HepG2 (cell line): ENCODE data around the gene BRMS1. TPM values are rescaled to one million over a fixed set of nuclear protein-coding genes. Genes with fewer than 3 reads are reported as not detected.

Experiments
- ATAC-seq: fragments of 200-7000 bp; cut with Tn5 transposase; 3 replicates; pipeline ENCODE4 v1.9.1; 2020; ENCODE audit warnings: mild to moderate bottlenecking, moderate library complexity
- BruUV-seq: library from RNA; stranded (reverse); fragments of 400-500 nt; replicated peaks from 2 replicates; lab custom pipeline; 2021; lab: Mats Ljungman, UMichigan
- CTCF ChIA-PET: fragments of 300-600 bp; formaldehyde crosslinking; extraction: SDS; loops from one replicate; lab custom pipeline; 2021; ENCODE audit warnings: low total read pairs, inconsistent platforms, low intra/inter-chr PET ratio; lab: Yijun Ruan, JAX
- POLR2A ChIA-PET: fragments of 350-600 bp; sonication (Branson Sonifier 250); formaldehyde crosslinking; loops from one replicate; lab custom pipeline; 2020; ENCODE audit warnings: antibody characterized with exemption, inconsistent platforms; lab: Yijun Ruan, JAX
- DNase-seq: peaks from one replicate; pipeline ENCODE4 v3.0.0-alpha.2; 2015; ENCODE audit warnings: low spot score
- FAIRE-seq: peaks from 3 replicates; lab custom pipeline; 2011; peaks lifted over from hg19 to GRCh38; lab: Jason Lieb, UNC
- H2AFZ ChIP-seq: one replicate; pipeline ENCODE4 v1.6.1; 2011; ENCODE audit warnings: low read length, inconsistent platforms
- H3K27ac ChIP-seq: fragments of 300-600 bp; 3 replicates; pipeline ENCODE4 v1.8.0; 2011; ENCODE audit warnings: mixed run types, mild to moderate bottlenecking, mixed read lengths, low read length, inconsistent platforms; ENCODE audit not compliant: insufficient read depth; ENCODE audit errors: extremely low read length
- H3K27me3 ChIP-seq, 2 experiments: fragments of 200-600 bp in 1 of 2; 2 replicates in 1 of 2; 3 replicates in 1 of 2; pipeline versions ENCODE4 v1.6.0 to v1.8.0; 2011; ENCODE audit warnings: low read length in 2 of 2, mild to moderate bottlenecking in 2 of 2, moderate library complexity in 2 of 2, inconsistent platforms in 1 of 2; ENCODE audit not compliant: insufficient read depth in 2 of 2, control insufficient read depth in 1 of 2
- H3K36me3 ChIP-seq, 2 experiments: fragments of 200-600 bp in 1 of 2; replicated peaks in 1 of 2; 2 replicates in 1 of 2; 3 replicates in 1 of 2; pipeline versions ENCODE4 v1.5.1 to v1.8.0; 2011; ENCODE audit warnings: low read length in 2 of 2, inconsistent platforms in 1 of 2; ENCODE audit not compliant: insufficient read depth in 2 of 2, control insufficient read depth in 1 of 2
- H3K4me1 ChIP-seq: 2 replicates; pipeline ENCODE4 v1.5.1; 2012; ENCODE audit warnings: low read length, inconsistent platforms; ENCODE audit not compliant: insufficient read depth
- H3K4me2 ChIP-seq: 2 replicates; pipeline ENCODE4 v1.6.0; 2011; ENCODE audit warnings: low read depth, low read length, inconsistent platforms
- H3K4me3 ChIP-seq, 3 experiments: fragments of 200-600 bp in 1 of 3; sonication (generic), shearing (Covaris generic) in 1 of 3; replicated peaks in 1 of 3; 2 replicates each; pipeline ENCODE4 v1.5.1; 2011 to 2016; ENCODE audit warnings: low read length in 3 of 3, inconsistent platforms in 2 of 3, low read depth in 2 of 3, mild to moderate bottlenecking in 2 of 3, control low read depth in 1 of 3, mixed read lengths in 1 of 3; ENCODE audit not compliant: insufficient read depth in 1 of 3
- H3K79me2 ChIP-seq: one replicate; pipeline ENCODE4 v1.6.1; 2011; ENCODE audit warnings: low read length, inconsistent platforms; ENCODE audit not compliant: insufficient read depth
- H3K9ac ChIP-seq: 2 replicates; pipeline ENCODE4 v1.6.0; 2011; ENCODE audit warnings: mild to moderate bottlenecking, low read depth, low read length, inconsistent platforms; ENCODE audit not compliant: insufficient read depth
- H3K9me3 ChIP-seq: 2 replicates; pipeline ENCODE4 v1.5.1; 2012; ENCODE audit warnings: mild to moderate bottlenecking, low read length
- H4K20me1 ChIP-seq: 2 replicates; pipeline ENCODE4 v1.6.0; 2011; ENCODE audit warnings: inconsistent platforms, mild to moderate bottlenecking, low read length, moderate library complexity; ENCODE audit not compliant: insufficient read depth
- AGO1 ChIP-seq: fragments of 200-400 bp; formaldehyde crosslinking; IDR thresholded peaks from 2 replicates; pipeline ENCODE4 v1.6.1; 2017; ENCODE audit warnings: mild to moderate bottlenecking, low read depth, low read length, moderate library complexity; ENCODE audit not compliant: poor library complexity, severe bottlenecking
- AGO2 ChIP-seq: fragments of 200-400 bp; formaldehyde crosslinking; optimal IDR thresholded peaks from 2 replicates; pipeline ENCODE3; 2017; ENCODE audit warnings: mild to moderate bottlenecking, low read depth, low read length, moderate library complexity
- MIXL1 ChIP-seq: IDR thresholded peaks from 2 replicates; pipeline ENCODE4 v1.6.1; 2016
- PAF1 ChIP-seq: IDR thresholded peaks from 2 replicates; pipeline ENCODE4 v1.6.1; 2016; ENCODE audit warnings: missing genetic modification reagents, missing compliant biosample characterization
- POLR2AphosphoS5 ChIP-seq: IDR thresholded peaks from 2 replicates; pipeline ENCODE4 v1.6.1; 2012; ENCODE audit warnings: low read depth, low read length
- POLR2G ChIP-seq: fragments of 200-400 bp; formaldehyde crosslinking; IDR thresholded peaks from 2 replicates; pipeline ENCODE4 v1.6.1; 2018; ENCODE audit warnings: mild to moderate bottlenecking, low read depth, low read length, moderate library complexity
- SOX6 ChIP-seq, 2 experiments: fragments of 450-650 bp in 1 of 2; sonication (generic) in 1 of 2; formaldehyde crosslinking in 1 of 2; IDR thresholded peaks; 2 replicates each; pipeline versions ENCODE4 v1.4.0 to v1.6.1; 2017 to 2020; ENCODE audit warnings: antibody characterized with exemption in 1 of 2, mild to moderate bottlenecking in 1 of 2, missing genetic modification reagents in 1 of 2
- ZC3H13 ChIP-seq: sonication (generic); formaldehyde crosslinking; IDR thresholded peaks from 2 replicates; pipeline ENCODE4 v1.8.1; 2023; ENCODE audit warnings: mild to moderate bottlenecking, missing genetic modification reagents, moderate library complexity
- ZNF660 ChIP-seq: sonication (generic); formaldehyde crosslinking; IDR thresholded peaks from 2 replicates; pipeline ENCODE4 v1.5.1; 2020; ENCODE audit warnings: mild to moderate bottlenecking, low read depth, missing genetic modification reagents, borderline replicate concordance
- ZNF792 ChIP-seq: IDR thresholded peaks from 2 replicates; pipeline ENCODE4 v1.6.1; 2016
- WGBS: methylation state at CpG from one replicate; pipeline ENCODE4 v1.1.6; 2017; ENCODE audit warnings: low lambda C conversion rate; 5-methylcytosine and 5-hydroxymethylcytosine counted together
- in situ Hi-C: cut with HindIII; loops from 2 replicates; pipeline ENCODE4 v1.10.0; 2017; ENCODE audit warnings: low pct_unique_long_range_greater_than_20kb; ENCODE audit not compliant: extremely low pct_ligation_motif_present
- intact Hi-C: fragments of 100-400 bp; cut with micrococcal nuclease; formaldehyde crosslinking; loops from one replicate; pipeline ENCODE4 v1.10.0; 2022; ENCODE audit not compliant: unreplicated experiment
- polyA plus RNA-seq, 8 experiments: library from polyadenylated mRNA; depleted of rRNA in 3 of 8; stranded (reverse) in 7 of 8; unstranded in 1 of 8; fragments of >200 nt; fragmentation: Illumina TruSeq in 4 of 8; extraction: Trizol in 4 of 8; gene quantifications; 2 replicates each; pipeline versions ENCODE4 v1.2.1 to v1.2.3, GENCODE V29; 2011 to 2016; ENCODE audit warnings: low read depth in 4 of 8, missing spikeins in 1 of 8, mixed read lengths in 1 of 8; ENCODE audit not compliant: insufficient read depth in 1 of 8
- total RNA-seq, 5 experiments: library from RNA; depleted of rRNA; stranded (reverse); fragments of >200 nt; fragmentation: Illumina TruSeq; extraction: Trizol; gene quantifications; 2 replicates each; pipeline ENCODE4 v1.2.3, GENCODE V29; 2016; ENCODE audit warnings: low read depth in 1 of 5
- TF ChIP-seq, protein P1 (sequence below): sonication (generic); formaldehyde crosslinking; IDR thresholded peaks from 2 replicates; pipeline ENCODE4 v1.5.0; 2020; ENCODE audit warnings: mild to moderate bottlenecking, missing genetic modification reagents, borderline replicate concordance
- TF ChIP-seq, protein P2 (sequence below): sonication (generic); formaldehyde crosslinking; IDR thresholded peaks from 2 replicates; pipeline ENCODE4 v1.4.0; 2020; ENCODE audit warnings: low read depth, mild to moderate bottlenecking, missing genetic modification reagents

The BRMS1 gene
- total and polyA plus RNA-seq, 2 of the 13 experiments (the other 11 are each of a cell fraction or from before 2014, with no cell fraction given) = 15.8 to 55.7 TPM

DNA sequence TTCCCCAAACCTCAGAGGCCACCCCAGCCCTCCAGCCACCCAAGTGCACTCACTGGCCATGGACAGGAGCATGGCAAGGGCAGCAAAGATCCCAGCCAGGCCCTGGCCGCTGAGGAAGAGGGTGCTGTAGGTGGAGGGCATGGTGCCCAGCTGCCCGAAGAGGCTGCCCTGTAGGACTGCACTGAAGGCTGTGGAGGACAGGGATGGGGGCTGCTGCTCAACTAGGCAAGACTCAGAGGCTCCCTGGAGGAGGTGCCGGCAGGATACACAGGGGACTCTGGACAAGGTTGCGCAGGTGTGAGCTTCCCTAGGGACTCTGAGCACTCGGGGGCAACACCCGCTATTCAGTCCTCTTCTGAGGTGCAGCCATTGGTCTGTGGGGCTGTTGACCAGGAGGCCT is 23.6 kb upstream of the BRMS1 start:
- FAIRE-seq (no peak), DNase-seq (no peak), ATAC-seq (peak; percentile 4)
- intact Hi-C loops = no loop called here
- H3K79me2 ChIP-seq = no peaks in the 10 kb centered on the region
- H4K20me1 ChIP-seq = no peaks in the 10 kb centered on the region; the same call in 1 of the 2 replicates
- 61% methylated on average over 2 of the region's 6 CpGs for WGBS
- H3K27ac ChIP-seq = no peak overlapping the region
- no peak overlapping the region for H3K4me3 ChIP-seq
- in situ Hi-C loops = no loop called here
- ChIA-PET CTCF (no interaction called here), POLR2A (no interaction called here)
- H3K27me3 ChIP-seq = peaks cover 0 to 5% of the 10 kb centered on the region in 2 experiments; a peak in 1 of 5 replicates
- TF ChIP-seq MIXL1 (CRISPR knock-in tag) (no peak), POLR2G (peak; percentile 21; the same call in 1 of the 2 replicates), AGO2 (peak; percentile 70), ZC3H13 (no peak; the same call in 1 of the 2 replicates)
- TF ChIP-seq, all 625 proteins: peak for 2
- no peak overlapping the region for H2AFZ ChIP-seq
- BruUV-seq = no TSS peak
- no peaks in the 10 kb centered on the region for H3K9me3 ChIP-seq
- no peak overlapping the region for H3K9ac ChIP-seq
- no peak overlapping the region for H3K4me2 ChIP-seq
- peaks cover 0 to 3% of the 10 kb centered on the region in 2 experiments; a peak in 1 of 5 replicates for H3K36me3 ChIP-seq
- H3K4me1 ChIP-seq = peaks cover 50% of the 10 kb centered on the region

DNA sequence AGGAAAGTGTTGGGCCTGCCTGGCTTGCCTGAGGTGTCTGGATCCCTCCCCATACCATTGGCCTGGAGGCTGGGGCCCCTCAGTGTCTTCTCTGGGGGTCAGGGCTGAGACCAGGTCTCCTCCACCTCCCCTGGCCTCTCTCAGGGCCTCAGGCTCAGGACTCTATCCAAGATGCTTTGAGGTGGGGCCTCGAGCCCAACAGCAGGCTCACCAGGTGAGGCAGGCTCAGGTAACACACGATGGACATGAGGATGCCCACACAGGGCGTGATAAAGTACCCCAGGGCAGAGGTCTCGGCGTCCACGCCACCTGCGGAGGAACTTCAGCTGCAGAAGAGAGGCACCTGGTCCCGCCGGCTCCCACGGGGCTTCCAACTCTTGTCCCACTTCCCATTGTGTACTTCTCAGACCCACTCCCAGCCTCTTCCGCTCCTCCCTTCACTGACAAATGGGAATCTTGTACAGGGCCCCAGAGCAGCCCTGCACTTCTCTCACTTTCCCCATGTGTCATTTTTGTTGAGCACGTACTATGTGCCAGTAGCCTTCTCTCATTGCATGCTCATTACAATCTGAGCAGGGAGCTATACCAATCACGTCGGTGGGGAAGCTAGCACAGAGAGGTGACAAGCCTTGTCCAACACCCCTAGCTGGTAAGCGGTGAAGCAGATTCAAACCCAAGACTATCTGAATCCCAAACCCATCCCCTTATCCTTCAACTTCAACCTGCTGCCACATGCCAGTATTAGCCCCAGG is 22.8 kb upstream of the BRMS1 start:
- no TSS peak for BruUV-seq
- FAIRE-seq = no peak
- POLR2A ChIA-PET = no interaction called here
- TF ChIP-seq POLR2AphosphoS5 (peak; percentile 34; the same call in 1 of the 2 replicates), POLR2G (peak; percentile 25), SOX6 (IDR thresholded peaks at IDR 0.05) (no peak), SOX6 (CRISPR knock-in tag; IDR thresholded peaks at IDR 0.05) (0 out of 2 replicates have a peak, but pooled peaks have one; percentile 24), PAF1 (CRISPR knock-in tag) (no peak), AGO1 (peak; percentile 91), ZNF660 (CRISPR knock-in tag) (no peak), AGO2 (peak; percentile 94), ZNF792 (CRISPR knock-in tag) (no peak)
- TF ChIP-seq, protein P1, sequence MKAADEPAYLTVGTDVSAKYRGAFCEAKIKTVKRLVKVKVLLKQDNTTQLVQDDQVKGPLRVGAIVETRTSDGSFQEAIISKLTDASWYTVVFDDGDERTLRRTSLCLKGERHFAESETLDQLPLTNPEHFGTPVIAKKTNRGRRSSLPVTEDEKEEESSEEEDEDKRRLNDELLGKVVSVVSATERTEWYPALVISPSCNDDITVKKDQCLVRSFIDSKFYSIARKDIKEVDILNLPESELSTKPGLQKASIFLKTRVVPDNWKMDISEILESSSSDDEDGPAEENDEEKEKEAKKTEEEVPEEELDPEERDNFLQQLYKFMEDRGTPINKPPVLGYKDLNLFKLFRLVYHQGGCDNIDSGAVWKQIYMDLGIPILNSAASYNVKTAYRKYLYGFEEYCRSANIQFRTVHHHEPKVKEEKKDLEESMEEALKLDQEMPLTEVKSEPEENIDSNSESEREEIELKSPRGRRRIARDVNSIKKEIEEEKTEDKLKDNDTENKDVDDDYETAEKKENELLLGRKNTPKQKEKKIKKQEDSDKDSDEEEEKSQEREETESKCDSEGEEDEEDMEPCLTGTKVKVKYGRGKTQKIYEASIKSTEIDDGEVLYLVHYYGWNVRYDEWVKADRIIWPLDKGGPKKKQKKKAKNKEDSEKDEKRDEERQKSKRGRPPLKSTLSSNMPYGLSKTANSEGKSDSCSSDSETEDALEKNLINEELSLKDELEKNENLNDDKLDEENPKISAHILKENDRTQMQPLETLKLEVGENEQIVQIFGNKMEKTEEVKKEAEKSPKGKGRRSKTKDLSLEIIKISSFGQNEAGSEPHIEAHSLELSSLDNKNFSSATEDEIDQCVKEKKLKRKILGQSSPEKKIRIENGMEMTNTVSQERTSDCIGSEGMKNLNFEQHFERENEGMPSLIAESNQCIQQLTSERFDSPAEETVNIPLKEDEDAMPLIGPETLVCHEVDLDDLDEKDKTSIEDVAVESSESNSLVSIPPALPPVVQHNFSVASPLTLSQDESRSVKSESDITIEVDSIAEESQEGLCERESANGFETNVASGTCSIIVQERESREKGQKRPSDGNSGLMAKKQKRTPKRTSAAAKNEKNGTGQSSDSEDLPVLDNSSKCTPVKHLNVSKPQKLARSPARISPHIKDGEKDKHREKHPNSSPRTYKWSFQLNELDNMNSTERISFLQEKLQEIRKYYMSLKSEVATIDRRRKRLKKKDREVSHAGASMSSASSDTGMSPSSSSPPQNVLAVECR (CRISPR knock-in tag) = no peak
- TF ChIP-seq, protein P2, sequence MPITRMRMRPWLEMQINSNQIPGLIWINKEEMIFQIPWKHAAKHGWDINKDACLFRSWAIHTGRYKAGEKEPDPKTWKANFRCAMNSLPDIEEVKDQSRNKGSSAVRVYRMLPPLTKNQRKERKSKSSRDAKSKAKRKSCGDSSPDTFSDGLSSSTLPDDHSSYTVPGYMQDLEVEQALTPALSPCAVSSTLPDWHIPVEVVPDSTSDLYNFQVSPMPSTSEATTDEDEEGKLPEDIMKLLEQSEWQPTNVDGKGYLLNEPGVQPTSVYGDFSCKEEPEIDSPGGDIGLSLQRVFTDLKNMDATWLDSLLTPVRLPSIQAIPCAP = no peak

More for the DNA sequence above, 22.8 kb upstream of the BRMS1 start:
- Histone ChIP-seq H3K79me2 (no peaks in the 10 kb centered on the region), H2AFZ (no peak overlapping the region), H3K9me3 (no peaks in the 10 kb centered on the region), H4K20me1 (no peaks in the 10 kb centered on the region; the same call in 1 of the 2 replicates), H3K27me3 (no peaks in the 10 kb centered on the region), H3K36me3 (peaks cover 0 to 5% of the 10 kb centered on the region in 2 experiments; a peak in 1 of 5 replicates), H3K4me2 (no peak overlapping the region), H3K9ac (no peak overlapping the region), H3K27ac (no peak overlapping the region), H3K4me1 (peaks cover 49% of the 10 kb centered on the region), H3K4me3 (no peak overlapping the region)
- 85% methylated on average over 8 of the region's 15 CpGs for WGBS
- DNase-seq = no peak
- in situ Hi-C loops = no loop called here
- ATAC-seq = no peak
- CTCF ChIA-PET = no interaction called here
- intact Hi-C loops = no loop called here
